GM12864 (cell line): ENCODE results near the gene CST6.

ENCODE experiments used
- DNase-seq: peaks from one replicate; pipeline ENCODE4 v3.0.0-alpha.2; 2011; ENCODE audit warnings: low read depth
- H3K4me3 ChIP-seq: 2 replicates; pipeline ENCODE4 v1.5.1; 2011; ENCODE audit warnings: mild to moderate bottlenecking, low read depth, low read length, control low read depth
- CTCF ChIP-seq: IDR thresholded peaks from 2 replicates; pipeline ENCODE4 v1.5.1; 2011; ENCODE audit warnings: low read depth, mild to moderate bottlenecking, moderate library complexity, low read length, control low read depth, inconsistent platforms; ENCODE audit errors: missing control alignments

The CST6 gene

GRCh38 chr11:65972116-65972515, 39.7 kb upstream of the CST6 start:
- no peak for DNase-seq
- TF ChIP-seq CTCF, result no peak
- no peak overlapping the region for H3K4me3 ChIP-seq

- no peak for TF ChIP-seq CTCF
- H3K4me3 ChIP-seq, result no peak overlapping the region
- no peak for DNase-seq
Measured at GRCh38 chr11:65973439-65974110, 38.2 kb upstream of the CST6 start.

GRCh38 chr11:65975771-65976170, 36.0 kb upstream of the CST6 start:
- H3K4me3 ChIP-seq, result no peak overlapping the region
- TF ChIP-seq CTCF, result no peak
- DNase-seq, result no peak

GRCh38 chr11:65976216-65977176, 35.3 kb upstream of the CST6 start:
- H3K4me3 ChIP-seq, result no peak overlapping the region
- DNase-seq, result no peak
- TF ChIP-seq CTCF, result no peak

- no peak overlapping the region for H3K4me3 ChIP-seq
- DNase-seq, result no peak
- TF ChIP-seq CTCF, result no peak
Measured at GRCh38 chr11:65977621-65978390, 34.0 kb upstream of the CST6 start.

- no peak for TF ChIP-seq CTCF
- DNase-seq, result no peak
- no peak overlapping the region for H3K4me3 ChIP-seq
Measured at GRCh38 chr11:65978391-65979238, 33.2 kb upstream of the CST6 start.
